Stimulated activated CD8-positive, alpha-beta memory T cell treated with anti-CD3 and anti-CD28 coated beads, Interleukin-7, amount 100 ng/mL, for 48 hours (primary cell): ENCODE measurements around the gene FOXI1.

Experiments used
- DNase-seq, 2 donors: peaks; one replicate each; pipeline ENCODE4 v3.0.0-alpha.2; 2020; ENCODE audit warnings: low read depth in 1 of 2; ENCODE audit errors: extremely low read depth in 1 of 2

Gene FOXI1

GRCh38 chr5:170148430-170149205 lies 42.9 kb downstream of the FOXI1 start:
- no peak for DNase-seq

DNA sequence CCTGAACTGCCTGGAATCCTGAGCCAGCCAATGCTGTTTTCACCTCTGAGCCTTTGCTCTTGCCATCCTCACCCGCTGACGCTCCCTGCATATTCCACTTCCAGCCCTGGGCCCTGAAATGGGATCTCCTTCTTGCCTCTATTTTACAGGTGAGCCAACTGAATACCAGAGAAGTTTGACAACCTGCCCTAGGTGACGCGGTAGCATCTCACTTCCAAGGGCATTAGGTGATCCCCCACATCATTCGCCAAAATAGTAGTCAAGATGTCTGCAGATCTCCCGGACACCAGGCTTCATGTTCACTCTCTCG lies 43.5 kb downstream of the FOXI1 start:
- DNase-seq, result no peak

DNA sequence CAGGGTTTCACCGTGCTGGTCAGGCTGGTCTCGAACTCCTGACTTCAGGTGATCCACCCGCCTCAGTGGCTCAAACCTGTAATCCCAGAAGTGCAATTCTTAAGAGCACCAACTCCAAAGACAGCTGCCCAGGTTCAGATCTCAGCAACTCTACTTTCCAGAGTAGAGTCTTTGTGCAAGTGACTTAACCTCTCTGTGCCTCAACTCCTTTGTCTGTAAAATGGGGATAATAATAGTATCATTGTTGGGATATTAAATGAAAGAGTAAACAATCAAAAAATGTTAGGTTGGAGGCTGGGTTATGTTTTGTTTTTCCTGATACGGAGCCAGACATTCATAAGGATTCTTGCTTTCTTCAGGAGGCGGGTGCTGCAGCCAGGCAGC lies 45.0 kb downstream of the FOXI1 start:
- no peak for DNase-seq

GRCh38 chr5:170151097-170151831 lies 45.6 kb downstream of the FOXI1 start:
- DNase-seq, result no peak

DNA sequence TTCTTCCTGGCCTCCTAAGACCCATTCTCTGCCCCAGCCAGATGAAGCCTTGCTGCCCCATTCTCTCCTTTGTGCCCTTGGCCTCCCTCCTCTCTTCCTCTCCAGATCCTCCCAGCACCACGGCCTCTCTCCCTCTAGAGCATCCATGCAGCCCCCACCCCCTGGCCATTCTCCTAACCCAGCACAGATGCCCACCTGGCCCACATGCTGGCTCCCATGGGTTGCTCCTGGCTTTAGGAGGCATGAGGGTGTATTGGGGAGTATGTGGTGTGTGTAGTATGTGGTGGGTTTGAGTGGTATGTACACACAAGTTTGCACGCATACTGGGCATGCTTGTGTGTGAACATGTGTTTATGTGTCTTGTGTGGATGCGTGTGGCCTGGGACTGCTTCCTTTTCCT lies 47.1 kb downstream of the FOXI1 start:
- no peak for DNase-seq

DNA sequence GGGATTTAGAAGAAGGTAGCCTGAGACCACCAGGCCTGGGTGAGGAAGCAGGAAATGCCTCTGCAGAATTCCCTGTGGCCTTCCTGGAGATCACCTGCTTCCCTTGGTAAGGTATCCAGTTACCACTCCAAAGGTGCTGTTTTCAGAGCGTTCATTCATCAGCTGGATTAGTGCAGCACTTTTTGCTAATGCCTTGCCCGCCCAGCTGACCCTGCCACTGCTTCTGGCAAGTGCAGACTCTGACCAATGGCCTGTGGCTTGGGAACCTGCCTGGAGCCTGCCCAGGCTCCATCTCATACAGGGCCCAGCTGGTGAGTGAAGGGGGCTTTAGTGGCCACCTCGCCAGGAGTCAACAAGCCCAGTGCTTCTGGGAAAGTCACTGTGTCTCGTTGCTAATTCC lies 48.6 kb downstream of the FOXI1 start:
- DNase-seq, result no peak

DNA sequence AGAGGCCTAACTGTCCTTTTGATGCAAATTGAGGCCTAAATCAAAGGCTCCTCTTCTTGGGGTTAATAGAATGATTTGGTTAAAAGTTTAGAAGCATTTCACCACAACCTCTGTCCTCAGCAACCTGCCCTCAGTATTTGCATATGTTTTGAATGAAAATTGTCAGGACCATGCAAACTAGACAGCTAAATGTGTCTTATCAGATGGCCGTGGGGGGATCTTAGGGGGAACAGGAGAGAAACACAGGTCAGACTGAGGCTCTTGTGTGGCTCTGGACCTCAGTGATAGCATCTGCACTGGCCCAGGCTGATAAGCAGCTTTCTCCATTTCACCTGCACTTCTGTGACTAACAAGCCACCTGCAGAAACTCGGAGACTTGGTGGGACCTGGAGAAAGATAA lies 49.0 kb downstream of the FOXI1 start:
- DNase-seq, result no peak

- no peak for DNase-seq
Measured at GRCh38 chr5:170155771-170156170, 50.1 kb downstream of the FOXI1 start.

- no peak for DNase-seq
Measured at GRCh38 chr5:170159101-170159698, 53.5 kb downstream of the FOXI1 start.
